Gastrocnemius medialis (tissue), 4 donors: ENCODE results near the gene SRGAP3.

ENCODE experiments used
- CTCF ChIP-seq, 5 experiments: fragments of 450-650 bp in 3 of 5; fragments of 200-600 bp in 2 of 5; sonication (generic) in 2 of 5; IDR thresholded peaks in 4 of 5; conservative IDR thresholded peaks in 1 of 5; 1 replicate in 4 of 5; 2 replicates in 1 of 5; pipeline ENCODE4 v1.5.1; 2016 to 2019; ENCODE audit warnings: antibody characterized with exemption in 5 of 5, mild to moderate bottlenecking in 3 of 5, moderate library complexity in 3 of 5
- POLR2A ChIP-seq, 2 donors: fragments of 450-650 bp; IDR thresholded peaks; one replicate each; pipeline ENCODE4 v1.6.1; 2017; ENCODE audit warnings: antibody characterized with exemption in 2 of 2, mild to moderate bottlenecking in 2 of 2, moderate library complexity in 2 of 2

- TF ChIP-seq CTCF (IDR thresholded peaks at IDR 0.05 in 4 of 5, conservative IDR thresholded peaks at IDR 0.05 in 1 of 5) (no peak), POLR2A (IDR thresholded peaks at IDR 0.05) (no peak)
Measured at GRCh38 chr3:8974458-8974857, 275.0 kb downstream of the SRGAP3 start.
